Mucosa of stomach (tissue), 1 donor: ENCODE data around the gene GYPC.

Experiments used
- H3K27me3 ChIP-seq: one replicate; pipeline ENCODE4 v1.7.0; 2013; ENCODE audit warnings: mild to moderate bottlenecking, low read length; ENCODE audit not compliant: control insufficient read depth, insufficient read depth
- H3K36me3 ChIP-seq: one replicate; pipeline ENCODE4 v1.7.0; 2013; ENCODE audit warnings: low read length; ENCODE audit not compliant: control insufficient read depth, insufficient read depth
- H3K4me1 ChIP-seq: one replicate; pipeline ENCODE4 v1.7.0; 2013; ENCODE audit warnings: mild to moderate bottlenecking, low read length; ENCODE audit not compliant: control insufficient read depth, insufficient read depth
- H3K4me3 ChIP-seq: one replicate; pipeline ENCODE4 v1.7.0; 2013; ENCODE audit warnings: low read length
- H3K9ac ChIP-seq: one replicate; pipeline ENCODE4 v1.7.0; 2013; ENCODE audit warnings: mild to moderate bottlenecking, low read length, moderate library complexity
- H3K9me3 ChIP-seq: one replicate; pipeline ENCODE4 v1.7.0; 2013; ENCODE audit warnings: mild to moderate bottlenecking, low read length, moderate library complexity; ENCODE audit not compliant: control insufficient read depth
- donor health status: Pancreatic carcinoma.

GYPC gene, protein sequence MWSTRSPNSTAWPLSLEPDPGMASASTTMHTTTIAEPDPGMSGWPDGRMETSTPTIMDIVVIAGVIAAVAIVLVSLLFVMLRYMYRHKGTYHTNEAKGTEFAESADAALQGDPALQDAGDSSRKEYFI

DNA sequence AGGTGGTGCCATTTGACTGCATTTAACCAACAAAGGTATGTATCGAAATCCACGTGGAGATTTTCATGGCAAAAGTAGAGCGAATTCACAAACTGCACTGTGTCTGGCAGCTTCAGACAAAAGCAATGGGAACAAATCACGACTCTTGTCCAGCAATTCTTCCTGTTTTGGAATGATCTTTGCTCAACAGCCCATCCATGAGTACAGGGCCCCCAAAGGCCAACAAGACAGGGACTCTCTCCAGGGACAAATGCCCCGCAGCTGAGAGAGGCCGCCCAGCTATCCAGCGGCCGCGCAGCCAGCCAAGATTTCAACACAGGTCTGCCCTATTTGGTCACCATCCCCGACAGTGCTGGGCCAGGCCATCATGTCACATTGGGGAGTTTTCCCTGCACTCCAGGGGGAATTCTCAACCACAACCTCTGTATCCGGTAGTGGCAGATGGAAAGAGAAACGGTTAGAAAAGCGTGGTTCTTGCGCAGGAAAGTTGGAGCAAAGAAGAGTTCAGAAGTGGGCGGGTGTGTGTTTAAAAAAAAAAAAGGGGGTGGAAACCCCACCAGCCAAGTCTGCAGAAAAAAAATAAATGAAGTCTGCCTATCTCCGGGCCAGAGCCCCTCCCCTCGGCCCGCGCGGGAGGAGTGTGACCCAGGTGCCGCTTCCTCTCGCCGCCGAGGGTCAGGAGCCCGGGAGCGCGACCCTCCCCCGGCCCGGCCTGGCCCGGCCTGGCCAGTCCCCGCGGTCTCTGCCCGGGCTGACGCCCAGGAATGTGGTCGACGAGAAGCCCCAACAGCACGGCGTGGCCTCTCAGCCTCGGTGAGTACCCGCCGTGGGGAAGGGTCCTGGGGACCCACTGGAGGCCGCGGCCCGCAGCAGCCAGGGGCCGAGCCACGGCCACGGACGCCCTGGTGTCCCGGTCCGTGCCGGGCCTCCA is at the start of gene GYPC:
TSS of gene GYPC (plus strand) at position 659 of the 931 bp plus-strand sequence. CDS start at position 765, 106 bp downstream.
- Histone ChIP-seq H3K4me3 (peak within 1 kb of the TSS; percentile 46), H3K9ac (peak within 1 kb of the TSS; percentile 71), H3K4me1 (peaks cover 7% of the 10 kb centered on the region), H3K9me3 (no peaks in the 10 kb centered on the region), H3K36me3 (no peaks in the 10 kb centered on the region), H3K27me3 (peaks cover 9% of the 10 kb centered on the region)

DNA sequence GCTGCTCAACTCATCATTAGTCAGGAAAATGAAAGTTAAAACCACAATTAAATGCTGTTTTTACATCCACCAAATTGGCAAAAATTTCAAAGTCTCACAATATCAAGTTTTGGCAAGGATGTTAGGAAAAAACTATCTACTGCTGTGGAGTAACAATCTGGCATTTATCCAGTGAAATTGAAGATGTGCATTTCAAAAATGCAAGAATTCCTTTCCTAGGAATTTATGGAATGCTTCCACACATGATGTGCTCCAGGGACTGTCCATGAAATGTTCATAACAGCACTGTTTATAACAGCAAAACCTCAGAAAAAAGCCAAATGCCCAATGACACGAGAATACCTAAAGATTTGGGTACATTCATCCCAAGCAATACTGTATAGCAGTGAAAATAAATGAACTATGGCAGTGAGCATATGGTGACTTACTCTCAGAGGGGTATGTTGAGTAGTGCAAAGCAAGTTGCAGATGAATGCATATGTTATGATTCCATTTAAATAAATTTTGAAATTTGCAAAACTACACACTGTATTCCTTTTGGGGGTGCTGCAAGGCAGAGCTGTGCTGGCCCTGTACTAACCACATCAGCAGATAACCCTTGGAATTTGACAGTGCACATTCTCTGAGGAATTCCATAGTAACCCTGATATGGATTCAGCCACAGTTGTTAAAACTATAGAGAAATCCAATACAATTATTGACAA is 41.3 kb upstream of the GYPC start:
- Histone ChIP-seq H3K36me3 (no peaks in the 10 kb centered on the region), H3K4me1 (no peaks in the 10 kb centered on the region), H3K9ac (no peak overlapping the region), H3K4me3 (no peak overlapping the region), H3K9me3 (no peaks in the 10 kb centered on the region), H3K27me3 (no peaks in the 10 kb centered on the region)

DNA sequence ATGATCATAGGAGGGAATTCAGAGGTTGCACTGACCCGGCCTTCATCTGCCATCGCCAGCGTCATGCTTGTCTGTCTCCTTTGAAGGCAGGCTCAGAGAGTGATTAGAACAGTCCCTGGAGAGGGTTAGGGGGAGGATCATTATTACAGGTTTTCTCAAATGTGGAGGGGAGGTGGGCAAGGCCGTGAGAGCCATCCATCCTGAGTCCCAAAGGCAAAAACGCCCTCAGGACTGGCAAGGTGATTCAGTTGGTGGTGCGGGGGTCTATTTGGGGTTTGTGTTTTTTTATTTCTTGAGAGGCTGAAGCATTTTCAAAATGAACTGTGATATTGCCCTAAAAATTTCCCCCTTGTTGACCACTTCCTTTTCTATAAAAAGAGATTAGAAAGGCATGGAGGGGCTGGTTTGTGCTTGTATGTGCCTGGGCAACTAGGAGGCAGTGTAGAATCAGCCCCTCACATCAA is 39.3 kb upstream of the GYPC start:
- Histone ChIP-seq H3K9me3 (no peaks in the 10 kb centered on the region), H3K4me3 (no peak overlapping the region), H3K9ac (no peak overlapping the region), H3K27me3 (no peaks in the 10 kb centered on the region), H3K4me1 (no peaks in the 10 kb centered on the region), H3K36me3 (no peaks in the 10 kb centered on the region)

DNA sequence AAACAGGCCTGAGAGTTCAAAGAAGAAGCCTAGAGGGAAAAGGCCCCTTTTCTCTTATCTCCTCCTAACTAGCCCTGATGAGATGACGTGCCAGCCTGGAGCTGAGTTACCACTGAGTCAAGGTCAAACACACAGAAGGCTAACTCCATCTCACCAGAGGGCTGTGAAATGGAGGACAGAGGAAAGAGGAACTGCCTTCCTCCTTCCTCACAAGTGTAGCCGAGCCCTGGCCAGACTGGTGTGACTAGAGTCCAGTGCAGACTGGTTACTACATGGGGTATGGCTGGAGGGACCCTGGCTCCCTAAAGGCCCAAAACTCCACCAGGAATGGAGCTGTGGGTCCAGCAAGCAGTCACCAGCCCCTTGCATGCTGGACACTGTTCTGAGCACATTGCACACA is 35.7 kb upstream of the GYPC start:
- Histone ChIP-seq H3K4me1 (no peaks in the 10 kb centered on the region), H3K9ac (no peak overlapping the region), H3K9me3 (no peaks in the 10 kb centered on the region), H3K36me3 (no peaks in the 10 kb centered on the region), H3K4me3 (no peak overlapping the region), H3K27me3 (no peaks in the 10 kb centered on the region)

DNA sequence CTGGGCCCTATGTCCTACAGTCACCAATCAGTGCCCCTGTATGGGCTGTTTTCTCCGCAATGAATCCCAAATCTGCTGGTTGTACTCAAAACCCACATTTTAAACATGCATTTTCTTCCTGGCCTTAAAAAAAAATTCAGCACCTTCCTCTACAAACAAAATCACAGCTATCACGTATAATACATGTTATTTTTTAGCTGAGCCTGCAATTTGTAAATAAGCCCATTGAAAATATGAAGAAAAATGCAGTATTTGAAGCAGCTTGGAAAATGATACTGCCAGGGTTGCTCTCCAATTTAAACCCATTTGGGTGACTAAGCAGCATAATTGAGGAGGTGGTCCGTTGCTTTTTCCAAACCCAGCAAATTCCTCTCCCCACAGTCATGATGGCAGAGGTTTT is 33.0 kb upstream of the GYPC start:
- H3K4me1 ChIP-seq: no peaks in the 10 kb centered on the region
- H3K9ac ChIP-seq: no peak overlapping the region
- no peaks in the 10 kb centered on the region for H3K9me3 ChIP-seq
- no peaks in the 10 kb centered on the region for H3K36me3 ChIP-seq
- no peak overlapping the region for H3K4me3 ChIP-seq
- H3K27me3 ChIP-seq: no peaks in the 10 kb centered on the region

DNA sequence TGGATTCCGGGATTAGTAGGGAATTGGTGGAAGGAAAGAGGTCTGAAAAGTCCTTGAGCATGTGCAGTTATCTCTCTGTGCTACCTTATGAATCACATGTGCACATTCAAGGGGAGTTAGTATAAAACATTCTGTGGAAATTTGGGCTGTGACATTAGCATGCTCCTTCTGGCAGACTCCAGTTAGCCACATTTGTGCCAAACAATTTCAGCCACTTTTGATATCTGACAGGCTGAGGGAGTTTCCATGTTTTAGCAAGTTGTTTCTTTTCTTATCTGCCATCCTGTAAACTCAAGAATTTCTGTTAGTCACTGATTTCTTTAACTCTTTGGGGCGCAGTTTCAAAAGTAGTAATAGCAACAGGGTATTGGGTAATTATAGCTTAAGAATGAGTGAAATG is 28.3 kb upstream of the GYPC start:
- Histone ChIP-seq H3K36me3 (no peaks in the 10 kb centered on the region), H3K4me1 (no peaks in the 10 kb centered on the region), H3K9ac (no peak overlapping the region), H3K27me3 (no peaks in the 10 kb centered on the region), H3K9me3 (no peaks in the 10 kb centered on the region), H3K4me3 (no peak overlapping the region)

DNA sequence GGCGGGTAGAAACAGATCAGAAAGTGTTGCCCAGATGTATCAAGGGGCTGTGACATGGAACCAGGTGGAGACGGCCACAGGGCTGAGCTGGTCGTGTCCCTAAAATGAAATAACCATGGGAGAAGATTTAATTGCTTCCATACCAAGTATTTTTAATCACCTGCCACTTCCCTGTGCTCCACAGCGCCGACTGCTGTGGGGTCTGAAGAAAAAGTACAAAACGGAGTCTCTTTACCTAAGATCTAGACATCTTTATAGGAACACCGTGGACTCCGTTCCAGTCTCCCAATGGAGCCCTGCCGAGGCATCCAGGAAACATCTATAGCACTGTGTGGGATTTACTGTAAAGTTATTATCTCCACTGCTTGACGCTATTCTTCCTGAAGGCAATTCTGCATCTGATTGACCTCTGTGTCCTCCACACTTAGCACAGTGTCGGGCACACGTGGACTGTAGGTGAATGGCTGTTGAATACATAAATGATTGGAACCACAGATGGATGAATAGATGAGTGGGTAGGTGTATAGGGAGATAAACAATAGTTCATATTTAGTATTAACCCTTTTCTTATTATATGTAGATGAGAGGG is 21.6 kb upstream of the GYPC start:
- Histone ChIP-seq H3K36me3 (no peaks in the 10 kb centered on the region), H3K27me3 (no peaks in the 10 kb centered on the region), H3K9me3 (no peaks in the 10 kb centered on the region), H3K9ac (no peak overlapping the region), H3K4me1 (no peaks in the 10 kb centered on the region), H3K4me3 (no peak overlapping the region)

DNA sequence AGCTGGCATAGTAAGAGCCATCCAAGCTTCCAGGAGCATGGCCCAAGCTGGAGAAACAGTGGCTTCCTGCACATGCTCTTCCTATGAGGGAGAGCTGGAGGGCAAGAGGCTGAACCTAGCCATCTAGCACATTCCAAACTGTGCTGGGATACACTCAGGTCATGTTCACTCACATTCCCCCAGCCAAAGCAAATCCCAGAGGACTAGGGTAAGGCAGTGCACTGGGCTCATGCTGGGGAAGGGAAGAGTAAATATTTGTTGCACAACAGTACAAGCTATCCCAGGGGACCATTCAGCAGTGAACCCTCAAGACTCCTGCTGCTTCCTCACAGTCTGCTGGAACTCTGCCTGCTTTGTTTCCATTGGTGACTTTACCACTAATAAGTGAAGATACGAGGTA is 20.7 kb upstream of the GYPC start:
- no peaks in the 10 kb centered on the region for H3K9me3 ChIP-seq
- H3K9ac ChIP-seq: no peak overlapping the region
- no peaks in the 10 kb centered on the region for H3K4me1 ChIP-seq
- no peaks in the 10 kb centered on the region for H3K36me3 ChIP-seq
- H3K4me3 ChIP-seq: no peak overlapping the region
- no peaks in the 10 kb centered on the region for H3K27me3 ChIP-seq

DNA sequence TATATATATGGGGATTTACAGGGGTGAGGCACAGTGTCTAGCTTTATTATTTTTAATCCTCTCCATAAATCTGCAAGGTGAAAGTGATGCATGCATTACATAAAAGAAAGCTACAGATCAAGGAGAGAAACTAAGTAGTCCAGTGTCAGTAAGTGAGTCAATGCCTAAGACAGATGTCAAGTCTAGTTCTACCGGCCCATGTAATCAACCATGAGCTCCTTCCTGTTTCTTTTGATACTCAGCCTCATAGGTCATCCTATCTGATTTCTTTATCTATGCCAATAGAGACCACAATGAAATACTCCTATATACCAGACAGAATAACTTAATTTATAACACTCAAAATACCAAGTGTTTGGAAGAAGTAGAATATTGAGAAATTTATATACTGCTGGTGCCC is 20.2 kb upstream of the GYPC start:
- H3K9me3 ChIP-seq: no peaks in the 10 kb centered on the region
- no peaks in the 10 kb centered on the region for H3K36me3 ChIP-seq
- H3K4me3 ChIP-seq: no peak overlapping the region
- H3K4me1 ChIP-seq: no peaks in the 10 kb centered on the region
- H3K27me3 ChIP-seq: no peaks in the 10 kb centered on the region
- no peak overlapping the region for H3K9ac ChIP-seq

DNA sequence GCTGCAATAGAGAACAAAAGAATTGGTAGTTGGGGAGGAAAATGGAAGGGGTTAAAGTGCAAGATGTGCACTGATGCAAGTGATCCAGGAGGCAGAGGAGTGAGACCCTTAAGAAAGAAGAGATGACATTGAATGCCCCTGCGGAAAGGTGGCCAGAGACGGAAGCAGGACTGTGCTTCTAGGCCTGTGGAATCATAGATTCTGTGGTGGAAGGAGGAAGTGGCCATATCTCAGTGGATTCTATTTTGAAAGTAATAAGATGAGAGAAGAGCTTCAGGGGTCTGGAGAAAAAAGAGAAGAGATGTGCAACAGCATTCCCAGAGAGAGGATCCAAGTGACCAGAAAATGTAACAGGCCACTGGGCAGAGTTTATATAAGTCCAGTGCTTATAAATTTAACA is 18.6 kb upstream of the GYPC start:
- no peak overlapping the region for H3K9ac ChIP-seq
- H3K27me3 ChIP-seq: no peaks in the 10 kb centered on the region
- H3K9me3 ChIP-seq: no peaks in the 10 kb centered on the region
- H3K4me1 ChIP-seq: no peaks in the 10 kb centered on the region
- no peaks in the 10 kb centered on the region for H3K36me3 ChIP-seq
- no peak overlapping the region for H3K4me3 ChIP-seq

DNA sequence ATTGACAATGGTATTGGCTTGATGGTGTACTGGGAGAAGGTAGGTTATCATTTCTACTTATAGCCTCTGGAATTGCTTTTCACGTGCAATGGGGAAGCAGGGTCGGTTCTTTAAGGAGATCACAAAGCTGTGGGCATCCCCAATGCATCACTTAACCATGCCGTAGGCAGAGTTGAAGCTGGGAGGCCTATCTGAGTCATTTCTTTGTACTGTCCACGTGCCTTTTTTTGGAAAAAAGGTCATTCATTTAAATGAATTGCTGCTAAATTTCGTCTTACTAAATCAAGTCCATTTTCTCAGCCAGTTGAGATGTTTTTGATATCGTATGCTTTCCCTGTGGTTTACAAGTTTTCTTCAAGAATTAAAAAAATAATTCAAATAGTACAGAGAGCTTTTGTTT is 17.2 kb upstream of the GYPC start:
- Histone ChIP-seq H3K4me3 (no peak overlapping the region), H3K4me1 (no peaks in the 10 kb centered on the region), H3K9me3 (no peaks in the 10 kb centered on the region), H3K9ac (no peak overlapping the region), H3K36me3 (no peaks in the 10 kb centered on the region), H3K27me3 (no peaks in the 10 kb centered on the region)

DNA sequence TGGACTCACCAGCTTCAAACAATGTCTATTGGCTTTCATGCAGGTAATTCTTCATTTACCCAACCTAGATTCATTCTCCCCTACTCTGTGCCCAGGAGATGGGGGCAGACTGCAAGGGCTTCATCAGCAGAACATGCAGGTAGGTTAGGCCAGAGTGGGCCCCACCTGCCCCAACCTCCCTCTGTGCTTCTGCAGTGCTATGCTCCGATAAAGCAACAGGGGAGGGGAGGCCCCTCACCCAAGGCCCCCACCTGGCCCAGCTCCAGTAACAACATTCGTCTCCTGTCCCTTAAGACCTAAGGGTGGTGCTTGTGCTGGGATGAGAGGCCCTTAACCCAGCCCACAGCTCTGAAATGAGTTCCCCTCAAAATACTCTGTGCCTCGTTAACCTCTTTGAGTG is 16.7 kb upstream of the GYPC start:
- H3K4me1 ChIP-seq: no peaks in the 10 kb centered on the region
- no peaks in the 10 kb centered on the region for H3K36me3 ChIP-seq
- H3K9me3 ChIP-seq: no peaks in the 10 kb centered on the region
- H3K4me3 ChIP-seq: no peak overlapping the region
- H3K9ac ChIP-seq: no peak overlapping the region
- no peaks in the 10 kb centered on the region for H3K27me3 ChIP-seq
